GM12892 (cell line): ENCODE data around the gene KCTD8.

ENCODE experiments used
- POLR2A ChIP-seq: IDR thresholded peaks from 2 replicates; pipeline ENCODE4 v1.6.1; 2011; ENCODE audit warnings: low read depth, low read length, control low read depth
- POLR2AphosphoS5 ChIP-seq: IDR thresholded peaks from 2 replicates; pipeline ENCODE4 v1.6.1; 2011; ENCODE audit warnings: low read depth, low read length, control low read depth
- TAF1 ChIP-seq: IDR thresholded peaks from 2 replicates; pipeline ENCODE4 v1.6.1; 2011; ENCODE audit warnings: low read depth, mild to moderate bottlenecking, control low read depth, low read length, borderline replicate concordance

DNA sequence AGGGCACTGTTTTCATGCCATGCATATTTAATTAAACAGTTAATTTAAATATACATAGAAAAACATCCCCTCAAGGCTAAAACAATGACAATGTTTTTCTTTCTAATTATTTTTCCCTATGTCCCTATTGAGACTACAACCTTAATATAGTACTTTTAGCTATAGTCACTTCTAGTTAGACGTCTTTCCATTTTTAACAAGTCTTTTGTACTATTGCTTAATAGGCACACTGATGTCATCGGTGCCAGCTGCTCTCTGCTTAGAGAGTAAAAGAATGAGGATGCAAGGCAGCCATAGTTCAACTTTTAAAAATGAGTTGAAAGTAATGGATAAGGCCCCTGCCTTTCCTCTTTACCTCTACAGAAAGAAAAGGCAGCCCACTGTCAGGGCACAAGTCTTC lies 191.1 kb downstream of the KCTD8 start:
- TF ChIP-seq POLR2A (no peak), POLR2AphosphoS5 (no peak), TAF1 (no peak)
